SK-N-SH (cell line): ENCODE data around the gene ANKRD65.

ENCODE experiments used
- CTCF ChIP-seq: fragments of 200-600 bp; sonication (generic); IDR thresholded peaks from 2 replicates; pipeline ENCODE4 v1.6.1; 2017; ENCODE audit warnings: antibody characterized with exemption, mild to moderate bottlenecking, moderate library complexity
- EP300 ChIP-seq, 2 experiments: IDR thresholded peaks; 2 replicates each; pipeline versions ENCODE4 v1.4.0 to v1.6.1; 2012; ENCODE audit warnings: borderline replicate concordance in 1 of 2, low read depth in 1 of 2, low read length in 1 of 2
- GATA2 ChIP-seq: sonication (generic); formaldehyde crosslinking; IDR thresholded peaks from 2 replicates; pipeline ENCODE4 v1.5.0; 2020; ENCODE audit warnings: mild to moderate bottlenecking, missing genetic modification reagents
- MAX ChIP-seq: IDR thresholded peaks from 2 replicates; pipeline ENCODE4 v1.4.0; 2012; ENCODE audit warnings: low read depth
- PBX3 ChIP-seq: IDR thresholded peaks from 2 replicates; pipeline ENCODE4; 2012
- RAD21 ChIP-seq: IDR thresholded peaks from 2 replicates; pipeline ENCODE4 v1.6.1; 2012; ENCODE audit warnings: mild to moderate bottlenecking, low read length
- RCOR1 ChIP-seq: fragments of 150-350 bp; IDR thresholded peaks from 2 replicates; pipeline ENCODE4 v1.6.1; 2017; ENCODE audit warnings: antibody characterized with exemption, low read length
- REST ChIP-seq: IDR thresholded peaks from 2 replicates; pipeline ENCODE4 v1.6.1; 2012; ENCODE audit warnings: mild to moderate bottlenecking, low read depth, low read length, moderate library complexity

- TF ChIP-seq PBX3 (no peak), EP300 (IDR thresholded peaks at IDR 0.05; ENCODE audit: borderline replicate concordance in 1 of 2, low read depth in 1 of 2, low read length in 1 of 2) (no peak), GATA2 (no peak), RAD21 (no peak), CTCF (no peak), REST (no peak), RCOR1 (no peak), MAX (no peak)
Observed at GRCh38 chr1:1436630-1437032, 15.6 kb upstream of the ANKRD65 start.
